Measurements from ENCODE around the gene EXOC4. TPM values are rescaled to one million over a fixed set of nuclear protein-coding genes. Genes with fewer than 3 reads are reported as not detected.
A peak's percentile ranks its signal among the peaks of the same experiment; 100 is the strongest.

The EXOC4 gene
- total and polyA plus RNA-seq, 2 of the 13 experiments (the other 11 are each of a cell fraction or from before 2014, with no cell fraction given): 22.5 to 39.0 TPM

DNA sequence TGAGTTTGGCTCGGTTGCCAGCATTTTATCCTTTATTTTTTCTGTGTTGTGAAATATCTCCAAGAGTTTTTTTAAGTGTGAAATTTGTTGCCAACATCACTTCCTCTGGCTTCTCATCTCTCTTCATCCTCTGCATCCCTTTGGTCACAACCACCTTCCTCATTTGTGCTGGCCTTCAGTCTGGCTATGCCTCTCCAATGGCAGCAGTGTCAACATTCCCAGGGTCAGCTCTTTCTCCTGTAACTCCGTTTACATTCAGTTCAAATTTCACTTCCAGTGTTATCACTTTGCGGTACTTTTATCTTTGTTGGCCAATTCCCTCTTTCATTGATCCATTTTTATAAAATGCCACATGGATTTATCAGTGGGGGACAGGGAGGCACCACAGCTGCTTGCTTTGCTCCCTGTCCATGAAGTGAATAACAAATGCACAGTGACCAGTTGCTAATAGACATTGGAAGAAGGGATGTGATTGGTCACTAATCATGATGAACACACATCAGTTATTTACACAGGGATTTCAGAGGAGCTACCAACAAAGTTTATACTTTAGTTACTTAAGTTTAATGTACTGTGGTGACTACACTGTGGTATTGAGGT is 562.8 kb downstream of the EXOC4 start (continued):
- no peak for TF ChIP-seq NFAT5 (CRISPR knock-in tag; IDR thresholded peaks at IDR 0.05)
- peak; percentile 31; the same call in 1 of the 2 replicates for TF ChIP-seq TFE3 (CRISPR knock-in tag; IDR thresholded peaks at IDR 0.05)
- peak; percentile 49; the same call in 1 of the 2 replicates for TF ChIP-seq ZKSCAN8 (CRISPR knock-in tag; IDR thresholded peaks at IDR 0.05; ENCODE audit: borderline replicate concordance)
- TF ChIP-seq TARDBP (CRISPR knock-in tag; IDR thresholded peaks at IDR 0.05): peak; percentile 53; the same call in 1 of the 2 replicates
- TF ChIP-seq CEBPG (CRISPR knock-in tag; IDR thresholded peaks at IDR 0.05): peak; percentile 81
- TF ChIP-seq SOX6 (IDR thresholded peaks at IDR 0.05): no peak
- peak; percentile 83 for TF ChIP-seq SOX6 (CRISPR knock-in tag; IDR thresholded peaks at IDR 0.05)
- TF ChIP-seq ZNF761 (CRISPR knock-in tag; conservative IDR thresholded peaks at IDR 0.05): no peak
- peak; percentile 52; the same call in 1 of the 2 replicates for TF ChIP-seq ZNF431 (CRISPR knock-in tag; IDR thresholded peaks at IDR 0.05; ENCODE audit: borderline replicate concordance, low read depth)
- peak; percentile 98 for TF ChIP-seq PITX1 (CRISPR knock-in tag; IDR thresholded peaks at IDR 0.05)
- TF ChIP-seq ZSCAN22 (CRISPR knock-in tag; IDR thresholded peaks at IDR 0.05): no peak
- TF ChIP-seq RERE (CRISPR knock-in tag; IDR thresholded peaks at IDR 0.05; ENCODE audit: low read depth): peak; percentile 85; the same call in 1 of the 2 replicates
- TF ChIP-seq MEIS1 (CRISPR knock-in tag; IDR thresholded peaks at IDR 0.05; ENCODE audit: borderline replicate concordance): no peak
- TF ChIP-seq KDM6A (CRISPR knock-in tag; IDR thresholded peaks at IDR 0.05; ENCODE audit: low read depth): no peak
- TF ChIP-seq, protein P1, sequence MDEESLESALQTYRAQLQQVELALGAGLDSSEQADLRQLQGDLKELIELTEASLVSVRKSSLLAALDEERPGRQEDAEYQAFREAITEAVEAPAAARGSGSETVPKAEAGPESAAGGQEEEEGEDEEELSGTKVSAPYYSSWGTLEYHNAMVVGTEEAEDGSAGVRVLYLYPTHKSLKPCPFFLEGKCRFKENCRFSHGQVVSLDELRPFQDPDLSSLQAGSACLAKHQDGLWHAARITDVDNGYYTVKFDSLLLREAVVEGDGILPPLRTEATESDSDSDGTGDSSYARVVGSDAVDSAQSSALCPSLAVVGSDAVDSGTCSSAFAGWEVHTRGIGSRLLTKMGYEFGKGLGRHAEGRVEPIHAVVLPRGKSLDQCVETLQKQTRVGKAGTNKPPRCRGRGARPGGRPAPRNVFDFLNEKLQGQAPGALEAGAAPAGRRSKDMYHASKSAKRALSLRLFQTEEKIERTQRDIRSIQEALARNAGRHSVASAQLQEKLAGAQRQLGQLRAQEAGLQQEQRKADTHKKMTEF (CRISPR knock-in tag; IDR thresholded peaks at IDR 0.05): peak; percentile 81

All from HepG2 (cell line).